ENCODE data around the gene PXDC1.

DNA sequence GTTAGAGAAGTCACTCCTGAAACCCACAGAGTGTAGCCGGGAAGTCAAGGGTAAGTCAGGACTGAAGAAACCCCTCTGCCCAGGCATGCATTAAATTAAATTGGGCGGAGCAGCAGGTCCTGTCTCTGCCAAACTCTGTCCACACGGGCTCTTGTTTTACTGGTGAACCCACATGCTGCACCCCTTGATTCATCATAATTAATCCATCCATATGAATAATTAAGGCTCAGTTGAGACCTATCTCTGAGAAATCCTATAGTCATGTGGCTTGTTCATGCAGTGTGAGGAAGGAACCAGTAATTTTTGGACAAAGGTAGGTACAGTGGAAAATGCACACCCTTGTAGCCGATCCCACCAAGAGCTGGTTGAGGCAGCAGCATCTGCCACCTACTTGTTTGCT is 43.0 kb downstream of the PXDC1 start:
- TF ChIP-seq, protein P1, sequence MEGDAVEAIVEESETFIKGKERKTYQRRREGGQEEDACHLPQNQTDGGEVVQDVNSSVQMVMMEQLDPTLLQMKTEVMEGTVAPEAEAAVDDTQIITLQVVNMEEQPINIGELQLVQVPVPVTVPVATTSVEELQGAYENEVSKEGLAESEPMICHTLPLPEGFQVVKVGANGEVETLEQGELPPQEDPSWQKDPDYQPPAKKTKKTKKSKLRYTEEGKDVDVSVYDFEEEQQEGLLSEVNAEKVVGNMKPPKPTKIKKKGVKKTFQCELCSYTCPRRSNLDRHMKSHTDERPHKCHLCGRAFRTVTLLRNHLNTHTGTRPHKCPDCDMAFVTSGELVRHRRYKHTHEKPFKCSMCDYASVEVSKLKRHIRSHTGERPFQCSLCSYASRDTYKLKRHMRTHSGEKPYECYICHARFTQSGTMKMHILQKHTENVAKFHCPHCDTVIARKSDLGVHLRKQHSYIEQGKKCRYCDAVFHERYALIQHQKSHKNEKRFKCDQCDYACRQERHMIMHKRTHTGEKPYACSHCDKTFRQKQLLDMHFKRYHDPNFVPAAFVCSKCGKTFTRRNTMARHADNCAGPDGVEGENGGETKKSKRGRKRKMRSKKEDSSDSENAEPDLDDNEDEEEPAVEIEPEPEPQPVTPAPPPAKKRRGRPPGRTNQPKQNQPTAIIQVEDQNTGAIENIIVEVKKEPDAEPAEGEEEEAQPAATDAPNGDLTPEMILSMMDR (IDR thresholded peaks at IDR 0.05; ENCODE audit: low read depth, low read length, missing input control), result no peak
- TF ChIP-seq TAF1 (conservative IDR thresholded peaks at IDR 0.05) (no peak), SP1 (IDR thresholded peaks at IDR 0.05) (no peak)
- TF ChIP-seq, protein P2, sequence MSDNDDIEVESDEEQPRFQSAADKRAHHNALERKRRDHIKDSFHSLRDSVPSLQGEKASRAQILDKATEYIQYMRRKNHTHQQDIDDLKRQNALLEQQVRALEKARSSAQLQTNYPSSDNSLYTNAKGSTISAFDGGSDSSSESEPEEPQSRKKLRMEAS (IDR thresholded peaks at IDR 0.05), result no peak

Measured in liver (tissue), 3 donors.